Gastroesophageal sphincter (tissue), 4 donors: ENCODE results near the gene NBEA. TPM values are rescaled to one million over a fixed set of nuclear protein-coding genes. Genes with fewer than 3 reads are reported as not detected.
A peak's percentile ranks its signal among the peaks of the same experiment; 100 is the strongest.

Experiments
- ATAC-seq: fragments of 150-250 bp; one replicate; pipeline ENCODE4 v1.9.1; 2016; ENCODE audit warnings: mild to moderate bottlenecking, moderate library complexity
- H3K27ac ChIP-seq, 4 donors: fragments of 200-600 bp; sonication (generic) in 3 of 4; 1 replicate in 3 of 4; 2 replicates in 1 of 4; pipeline ENCODE4 v1.5.1; 2016 to 2019
- H3K27me3 ChIP-seq: fragments of 200-600 bp; sonication (generic); one replicate; pipeline ENCODE4 v1.5.1; 2019
- H3K36me3 ChIP-seq, 2 donors: fragments of 200-600 bp; sonication (generic); one replicate each; pipeline ENCODE4 v1.5.1; 2019; ENCODE audit warnings: control low read depth in 1 of 2
- H3K4me1 ChIP-seq, 3 donors: fragments of 200-600 bp; sonication (generic); 1 replicate in 2 of 3; 2 replicates in 1 of 3; pipeline ENCODE4 v1.5.1; 2016 to 2019; ENCODE audit warnings: control low read depth in 2 of 3
- H3K4me3 ChIP-seq, 2 donors: fragments of 200-600 bp; sonication (generic); one replicate each; pipeline ENCODE4 v1.5.1; 2019; ENCODE audit warnings: mild to moderate bottlenecking in 1 of 2, moderate library complexity in 1 of 2
- H3K9me3 ChIP-seq, 3 donors: fragments of 200-600 bp; sonication (generic); one replicate each; pipeline ENCODE4 v1.5.1; 2017 to 2019; ENCODE audit warnings: control low read depth in 2 of 3
- POLR2AphosphoS5 ChIP-seq: sonication (generic); formaldehyde crosslinking; IDR thresholded peaks from one replicate; pipeline ENCODE4 v1.6.1; 2017; ENCODE audit warnings: antibody characterized with exemption
- WGBS, 2 donors: methylation state at CpG; one replicate each; pipeline ENCODE4 v1.1.5; 2018; ENCODE audit warnings: low coverage in 1 of 2; 5-methylcytosine and 5-hydroxymethylcytosine counted together
- small RNA-seq, 4 donors: library from RNA; depleted of rRNA; stranded (forward); fragments of <200 nt; gene quantifications; one replicate each; pipeline ENCODE3, GENCODE V24; 2016
- total RNA-seq, 4 donors: library from RNA; depleted of rRNA; stranded (reverse); fragments of >200 nt; gene quantifications; one replicate each; pipeline ENCODE4 v1.1.0, GENCODE V29; 2016
- TF ChIP-seq, protein P1 (sequence below), 4 experiments: fragments of 200-600 bp in 2 of 4; fragments of 450-650 bp in 2 of 4; sonication (generic) in 1 of 4; IDR thresholded peaks; one replicate each; pipeline ENCODE4 v1.5.1; 2017 to 2019; ENCODE audit warnings: antibody characterized with exemption in 4 of 4, mild to moderate bottlenecking in 2 of 4, moderate library complexity in 2 of 4

The NBEA gene
- total RNA-seq, 4 donors from 2014 or later, result 24.8 to 52.1 (median 35.4) TPM

DNA sequence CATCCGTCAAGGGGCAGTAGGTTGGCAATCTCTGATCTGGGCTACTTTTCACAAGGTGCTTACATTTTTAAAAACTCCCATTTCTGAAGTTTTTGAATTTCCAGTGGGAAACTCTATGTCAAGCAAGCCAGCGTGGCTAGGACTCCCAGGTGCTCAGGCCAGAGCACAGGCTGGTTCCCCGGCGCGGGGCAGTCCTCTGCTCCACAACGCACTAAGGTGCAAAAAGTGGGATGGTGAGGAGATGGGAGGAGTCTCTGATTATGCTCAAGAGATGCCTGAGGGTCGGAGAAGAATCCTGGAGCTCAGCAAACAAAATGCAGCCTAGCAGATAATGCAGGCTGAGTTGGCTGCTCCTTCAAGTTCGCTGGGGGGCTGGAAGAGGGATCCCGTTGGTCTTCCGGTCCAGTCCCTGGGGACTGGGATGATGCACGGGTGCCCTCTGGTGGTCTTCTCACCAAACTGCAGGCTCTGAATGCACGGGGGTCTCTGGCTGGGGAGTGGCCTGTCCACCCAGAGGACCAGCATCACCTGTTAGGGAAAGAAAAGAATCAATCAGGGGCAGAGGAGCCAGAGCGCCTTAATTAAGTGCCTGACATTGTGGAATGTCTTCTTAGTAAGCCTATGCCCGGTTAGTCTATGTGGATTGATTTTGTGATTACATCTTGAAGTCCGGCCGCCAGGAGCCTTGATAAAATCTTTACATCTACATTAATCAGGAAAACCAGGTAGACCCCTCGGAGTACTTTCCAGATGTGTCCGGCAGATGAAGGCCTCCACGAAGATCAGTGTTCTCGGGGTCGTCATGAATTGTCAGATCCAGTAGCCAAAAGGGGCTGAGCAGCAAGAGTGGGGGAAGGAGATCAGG is 778.9 kb downstream of the NBEA start:
- Histone ChIP-seq H3K27ac (peak overlapping the region in 3 of 4 donors; percentile 63 to 75 (median 67)), H3K4me3 (peak overlapping the region in 1 of 2 donors; percentile 21), H3K27me3 (no peaks in the 10 kb centered on the region), H3K9me3 (no peaks in the 10 kb centered on the region), H3K4me1 (peaks cover 15 to 65% (median 24%) of the 10 kb centered on the region in 3 donors), H3K36me3 (no peaks in the 10 kb centered on the region)
- no peak for ATAC-seq
- 23 to 42% methylated on average over 5 to 18 of the region's 21 CpGs for WGBS, 2 donors
- TF ChIP-seq, protein P1, sequence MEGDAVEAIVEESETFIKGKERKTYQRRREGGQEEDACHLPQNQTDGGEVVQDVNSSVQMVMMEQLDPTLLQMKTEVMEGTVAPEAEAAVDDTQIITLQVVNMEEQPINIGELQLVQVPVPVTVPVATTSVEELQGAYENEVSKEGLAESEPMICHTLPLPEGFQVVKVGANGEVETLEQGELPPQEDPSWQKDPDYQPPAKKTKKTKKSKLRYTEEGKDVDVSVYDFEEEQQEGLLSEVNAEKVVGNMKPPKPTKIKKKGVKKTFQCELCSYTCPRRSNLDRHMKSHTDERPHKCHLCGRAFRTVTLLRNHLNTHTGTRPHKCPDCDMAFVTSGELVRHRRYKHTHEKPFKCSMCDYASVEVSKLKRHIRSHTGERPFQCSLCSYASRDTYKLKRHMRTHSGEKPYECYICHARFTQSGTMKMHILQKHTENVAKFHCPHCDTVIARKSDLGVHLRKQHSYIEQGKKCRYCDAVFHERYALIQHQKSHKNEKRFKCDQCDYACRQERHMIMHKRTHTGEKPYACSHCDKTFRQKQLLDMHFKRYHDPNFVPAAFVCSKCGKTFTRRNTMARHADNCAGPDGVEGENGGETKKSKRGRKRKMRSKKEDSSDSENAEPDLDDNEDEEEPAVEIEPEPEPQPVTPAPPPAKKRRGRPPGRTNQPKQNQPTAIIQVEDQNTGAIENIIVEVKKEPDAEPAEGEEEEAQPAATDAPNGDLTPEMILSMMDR (IDR thresholded peaks at IDR 0.05), result peak; percentile 88 to 97 (median 91)
- no peak for TF ChIP-seq POLR2AphosphoS5

Small RNA genes within 50 kb of the gene (small RNA-seq; reads per million reads assigned to genes)
- gene RF00017, result 0 reads per million in 4 donors
